WTC11 (cell line): ENCODE results near the gene MGARP. TPM values are rescaled to one million over a fixed set of nuclear protein-coding genes. Genes with fewer than 3 reads are reported as not detected.

Experiments used
- ATAC-seq: fragments of 200-7000 bp; cut with Tn5 transposase; 2 replicates; pipeline ENCODE4 v1.10.0; 2021; ENCODE audit warnings: mild to moderate bottlenecking, moderate library complexity
- CTCF ChIA-PET: fragments of 300-600 bp; sonication (Branson Sonifier 250); formaldehyde crosslinking; loops from one replicate; lab custom pipeline; 2021; ENCODE audit warnings: antibody characterized with exemption; lab: Charles Lee
- POLR2A ChIA-PET: fragments of 350-600 bp; sonication (Branson Sonifier 250); formaldehyde crosslinking; loops from one replicate; lab custom pipeline; 2021; ENCODE audit warnings: antibody characterized with exemption; lab: Charles Lee
- DNase-seq: peaks from one replicate; pipeline ENCODE4 v3.0.0; 2021; ENCODE audit warnings: low spot score
- H3K27ac Mint-ChIP-seq: 2 replicates; pipeline ENCODE4 v1.8.0; 2021; ENCODE audit warnings: mixed read lengths
- H3K27me3 Mint-ChIP-seq: 2 replicates; pipeline ENCODE4 v1.8.0; 2021; ENCODE audit warnings: low read depth, mild to moderate bottlenecking, moderate library complexity, mixed read lengths
- H3K36me3 Mint-ChIP-seq: 2 replicates; pipeline ENCODE4 v1.8.0; 2021; ENCODE audit warnings: mixed read lengths
- H3K4me1 Mint-ChIP-seq: 2 replicates; pipeline ENCODE4 v1.8.0; 2022; ENCODE audit warnings: mixed read lengths
- H3K4me3 Mint-ChIP-seq: 2 replicates; pipeline ENCODE4 v1.8.0; 2021; ENCODE audit warnings: mild to moderate bottlenecking, moderate library complexity, mixed read lengths
- H3K9me3 Mint-ChIP-seq: 2 replicates; pipeline ENCODE4 v1.8.0; 2021; ENCODE audit warnings: mixed read lengths
- ATF6 ChIP-seq: sonication (generic); formaldehyde crosslinking; IDR thresholded peaks from 2 replicates; pipeline ENCODE4 v1.8.1; 2023; ENCODE audit warnings: mild to moderate bottlenecking, missing genetic modification reagents
- EMX1 ChIP-seq: fragments of 250-450 bp; sonication (Bioruptor Pico); IDR thresholded peaks from 2 replicates; pipeline ENCODE4 v1.8.0; 2021; ENCODE audit warnings: mild to moderate bottlenecking
- FOXP4 ChIP-seq: sonication (generic); formaldehyde crosslinking; IDR thresholded peaks from 2 replicates; pipeline ENCODE4 v1.8.0; 2022; ENCODE audit warnings: mild to moderate bottlenecking, missing genetic modification reagents
- GRHL2 ChIP-seq: fragments of 250-450 bp; sonication (Bioruptor Pico); IDR thresholded peaks from 2 replicates; pipeline ENCODE4 v1.8.0; 2022; ENCODE audit warnings: mild to moderate bottlenecking, moderate library complexity; ENCODE audit not compliant: insufficient replicate concordance, severe bottlenecking
- HMGXB4 ChIP-seq: sonication (generic); formaldehyde crosslinking; IDR thresholded peaks from 2 replicates; pipeline ENCODE4 v1.8.1; 2023; ENCODE audit warnings: mild to moderate bottlenecking, moderate library complexity, missing genetic modification reagents
- JAZF1 ChIP-seq: fragments of 250-450 bp; sonication (Bioruptor Pico); IDR thresholded peaks from 2 replicates; pipeline ENCODE4 v1.9.0; 2021; ENCODE audit warnings: moderate library complexity, mild to moderate bottlenecking, inconsistent platforms
- OVOL2 ChIP-seq: fragments of 250-450 bp; sonication (Bioruptor Pico); IDR thresholded peaks from 2 replicates; pipeline ENCODE4 v1.9.0; 2021; ENCODE audit warnings: mild to moderate bottlenecking, borderline replicate concordance
- PREB ChIP-seq: sonication (generic); formaldehyde crosslinking; IDR thresholded peaks from 2 replicates; pipeline ENCODE4 v1.8.1; 2022; ENCODE audit warnings: mild to moderate bottlenecking, missing genetic modification reagents, moderate library complexity, borderline replicate concordance
- RELA ChIP-seq: sonication (generic); formaldehyde crosslinking; IDR thresholded peaks from 2 replicates; pipeline ENCODE4 v1.8.1; 2022; ENCODE audit warnings: missing genetic modification reagents, mild to moderate bottlenecking, borderline replicate concordance
- USF2 ChIP-seq: sonication (generic); formaldehyde crosslinking; IDR thresholded peaks from 2 replicates; pipeline ENCODE4 v1.8.1; 2023; ENCODE audit warnings: mild to moderate bottlenecking, missing genetic modification reagents, moderate library complexity
- ZNF396 ChIP-seq: fragments of 250-450 bp; sonication (Bioruptor Pico); IDR thresholded peaks from 2 replicates; pipeline ENCODE4 v1.8.0; 2021; ENCODE audit warnings: mild to moderate bottlenecking, moderate library complexity, borderline replicate concordance
- ZNF671 ChIP-seq: fragments of 250-450 bp; sonication (Bioruptor Pico); IDR thresholded peaks from 2 replicates; pipeline ENCODE4 v1.8.0; 2021; ENCODE audit warnings: mild to moderate bottlenecking
- total RNA-seq: library from RNA; stranded (reverse); gene quantifications from 3 replicates; pipeline ENCODE4 v1.2.3, GENCODE V29; 2021
- TF ChIP-seq, protein P1 (sequence below): fragments of 250-450 bp; sonication (Bioruptor Pico); conservative IDR thresholded peaks from 2 replicates; pipeline ENCODE4 v1.9.0; 2021; ENCODE audit warnings: mild to moderate bottlenecking
- TF ChIP-seq, protein P2 (sequence below): sonication (generic); formaldehyde crosslinking; IDR thresholded peaks from 2 replicates; pipeline ENCODE4 v1.8.1; 2022; ENCODE audit warnings: low read depth, mild to moderate bottlenecking, moderate library complexity, missing genetic modification reagents, borderline replicate concordance
- TF ChIP-seq, protein P3 (sequence below): sonication (generic); formaldehyde crosslinking; IDR thresholded peaks from 2 replicates; pipeline ENCODE4 v1.8.1; 2022; ENCODE audit warnings: missing genetic modification reagents, borderline replicate concordance

Gene MGARP
- total RNA-seq, 1 experiment from 2014 or later, result 4.6 TPM

GRCh38 chr4:139241784-139242151 is 38.3 kb downstream of the MGARP start:
- ATAC-seq (peak; percentile 61), DNase-seq (peak; percentile 22)
- TF ChIP-seq FOXP4 (CRISPR knock-in tag) (no peak), PREB (CRISPR knock-in tag) (no peak), ZNF396 (CRISPR knock-in tag) (no peak), GRHL2 (no peak), JAZF1 (CRISPR knock-in tag) (no peak), ZNF671 (CRISPR knock-in tag) (no peak), OVOL2 (CRISPR knock-in tag) (no peak)
- ChIA-PET CTCF (interaction anchor here (1.0 to 1.4 kb wide), 3 partner anchors 13 to 211 kb away, joined by 3 to 8 read pairs (median 4); no protein-coding TSS in a partner anchor), POLR2A (no interaction called here)
- H3K27me3 Mint-ChIP-seq, result no peaks in the 10 kb centered on the region
- H3K36me3 Mint-ChIP-seq, result peaks cover 16% of the 10 kb centered on the region
- peak overlapping the region; percentile 48 for H3K4me3 Mint-ChIP-seq
- peak overlapping the region; percentile 97 for H3K27ac Mint-ChIP-seq
- H3K4me1 Mint-ChIP-seq, result peaks cover 36% of the 10 kb centered on the region
- peaks cover 9% of the 10 kb centered on the region for H3K9me3 Mint-ChIP-seq

GRCh38 chr4:139241086-139241783 is 38.8 kb downstream of the MGARP start:
- ChIA-PET POLR2A (no interaction called here), CTCF (interaction anchor here (1.0 to 1.4 kb wide), 5 partner anchors 13 to 211 kb away, joined by 3 to 8 read pairs (median 4); partner anchors contain the start of gene MGARP)
- Mint-ChIP-seq H3K4me3 (peak overlapping the region; percentile 48), H3K4me1 (peaks cover 36% of the 10 kb centered on the region), H3K27me3 (no peaks in the 10 kb centered on the region), H3K27ac (peak overlapping the region; percentile 97), H3K9me3 (peaks cover 9% of the 10 kb centered on the region), H3K36me3 (peaks cover 16% of the 10 kb centered on the region)
- ATAC-seq (peak; percentile 82), DNase-seq (peak; percentile 27)
- TF ChIP-seq, protein P1, sequence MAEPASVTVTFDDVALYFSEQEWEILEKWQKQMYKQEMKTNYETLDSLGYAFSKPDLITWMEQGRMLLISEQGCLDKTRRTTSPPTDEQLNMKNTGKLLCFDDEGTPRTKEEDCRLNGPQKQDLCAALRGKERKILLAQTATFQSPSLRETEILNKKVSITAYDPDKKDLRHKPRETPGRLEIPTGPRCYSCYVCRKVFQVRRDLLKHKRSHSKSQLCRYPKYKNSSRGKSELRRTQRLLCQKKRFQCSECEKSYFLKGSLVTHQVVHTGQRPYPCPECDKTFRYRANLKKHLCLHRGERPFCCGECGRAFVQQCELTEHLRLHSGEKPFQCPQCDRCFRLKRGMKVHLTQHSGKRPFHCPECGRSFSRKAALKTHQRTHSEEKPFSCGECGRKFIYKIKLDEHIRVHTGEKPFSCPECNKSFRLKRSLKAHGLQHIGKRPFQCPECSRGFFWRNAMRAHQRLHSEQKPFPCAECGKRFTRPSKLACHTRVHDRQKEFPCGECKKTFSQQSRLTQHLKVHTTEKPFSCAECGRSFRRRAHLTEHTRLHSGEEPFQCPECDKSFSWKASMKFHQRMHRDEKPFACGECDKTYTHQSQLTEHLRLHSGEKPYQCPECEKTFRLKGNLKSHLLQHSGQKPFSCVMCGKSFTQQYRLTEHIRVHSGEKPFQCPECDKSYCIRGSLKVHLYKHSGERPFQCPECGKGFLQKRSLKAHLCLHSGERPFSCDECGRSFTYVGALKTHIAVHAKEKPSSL (CRISPR knock-in tag), result no peak
- peak; percentile 51; the same call in 1 of the 2 replicates for TF ChIP-seq USF2 (CRISPR knock-in tag)
- TF ChIP-seq JAZF1 (CRISPR knock-in tag), result no peak
- TF ChIP-seq HMGXB4 (CRISPR knock-in tag), result no peak

GRCh38 chr4:139239127-139239772 is 40.8 kb downstream of the MGARP start:
- Mint-ChIP-seq H3K4me3 (no peak overlapping the region), H3K4me1 (peaks cover 46% of the 10 kb centered on the region)
- POLR2A ChIA-PET, result interaction anchor here (0.6 kb wide), 1 partner anchor 30 kb away, joined by 3 read pairs; no protein-coding TSS in a partner anchor
- TF ChIP-seq RELA (CRISPR knock-in tag) (no peak), ATF6 (CRISPR knock-in tag) (no peak), EMX1 (CRISPR knock-in tag) (no peak)
- TF ChIP-seq, protein P2, sequence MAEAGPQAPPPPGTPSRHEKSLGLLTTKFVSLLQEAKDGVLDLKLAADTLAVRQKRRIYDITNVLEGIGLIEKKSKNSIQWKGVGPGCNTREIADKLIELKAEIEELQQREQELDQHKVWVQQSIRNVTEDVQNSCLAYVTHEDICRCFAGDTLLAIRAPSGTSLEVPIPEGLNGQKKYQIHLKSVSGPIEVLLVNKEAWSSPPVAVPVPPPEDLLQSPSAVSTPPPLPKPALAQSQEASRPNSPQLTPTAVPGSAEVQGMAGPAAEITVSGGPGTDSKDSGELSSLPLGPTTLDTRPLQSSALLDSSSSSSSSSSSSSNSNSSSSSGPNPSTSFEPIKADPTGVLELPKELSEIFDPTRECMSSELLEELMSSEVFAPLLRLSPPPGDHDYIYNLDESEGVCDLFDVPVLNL (CRISPR knock-in tag), result no peak
- TF ChIP-seq, protein P3, sequence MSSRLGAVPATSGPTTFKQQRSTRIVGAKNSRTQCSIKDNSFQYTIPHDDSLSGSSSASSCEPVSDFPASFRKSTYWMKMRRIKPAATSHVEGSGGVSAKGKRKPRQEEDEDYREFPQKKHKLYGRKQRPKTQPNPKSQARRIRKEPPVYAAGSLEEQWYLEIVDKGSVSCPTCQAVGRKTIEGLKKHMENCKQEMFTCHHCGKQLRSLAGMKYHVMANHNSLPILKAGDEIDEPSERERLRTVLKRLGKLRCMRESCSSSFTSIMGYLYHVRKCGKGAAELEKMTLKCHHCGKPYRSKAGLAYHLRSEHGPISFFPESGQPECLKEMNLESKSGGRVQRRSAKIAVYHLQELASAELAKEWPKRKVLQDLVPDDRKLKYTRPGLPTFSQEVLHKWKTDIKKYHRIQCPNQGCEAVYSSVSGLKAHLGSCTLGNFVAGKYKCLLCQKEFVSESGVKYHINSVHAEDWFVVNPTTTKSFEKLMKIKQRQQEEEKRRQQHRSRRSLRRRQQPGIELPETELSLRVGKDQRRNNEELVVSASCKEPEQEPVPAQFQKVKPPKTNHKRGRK (CRISPR knock-in tag), result no peak

More at GRCh38 chr4:139239127-139239772, 40.8 kb downstream of the MGARP start:
- Mint-ChIP-seq H3K9me3 (peaks cover 9% of the 10 kb centered on the region), H3K27me3 (no peaks in the 10 kb centered on the region), H3K27ac (peak overlapping the region; percentile 70; the same call in 1 of the 2 replicates), H3K36me3 (peaks cover 16% of the 10 kb centered on the region)
- DNase-seq (no peak), ATAC-seq (no peak)
- CTCF ChIA-PET, result no interaction called here
